CD14-positive monocyte (primary cell): Measurements from ENCODE around the gene SPSB2. TPM values are rescaled to one million over a fixed set of nuclear protein-coding genes. Genes with fewer than 3 reads are reported as not detected.
A peak's percentile ranks its signal among the peaks of the same experiment; 100 is the strongest.

ENCODE experiments used
- DNase-seq, 3 donors: peaks; one replicate each; pipeline ENCODE4 v3.0.0-alpha.2; 2011 to 2022
- H2AFZ ChIP-seq: 2 replicates; pipeline ENCODE4 v1.6.0; 2012; ENCODE audit warnings: mild to moderate bottlenecking, low read depth, low read length, inconsistent platforms; ENCODE audit not compliant: insufficient read depth, poor library complexity, severe bottlenecking
- H3K27ac ChIP-seq, 2 donors: 1 replicate in 1 of 2; 2 replicates in 1 of 2; pipeline ENCODE4 v1.5.1; 2012 to 2013; ENCODE audit warnings: low read length in 2 of 2, control low read depth in 1 of 2, inconsistent platforms in 1 of 2, low read depth in 1 of 2, mild to moderate bottlenecking in 1 of 2
- H3K27me3 ChIP-seq, 2 donors: one replicate each; pipeline versions ENCODE4 v1.6.0 to v1.6.1; 2011 to 2013; ENCODE audit warnings: low read length in 2 of 2; ENCODE audit not compliant: control insufficient read depth in 2 of 2, insufficient read depth in 2 of 2
- H3K36me3 ChIP-seq, 2 donors: replicated peaks in 1 of 2; 1 replicate in 1 of 2; 2 replicates in 1 of 2; pipeline versions ENCODE4 v1.5.1 to v1.6.1; 2012 to 2013; ENCODE audit warnings: low read length in 2 of 2, control low read depth in 1 of 2, inconsistent platforms in 1 of 2, mild to moderate bottlenecking in 1 of 2; ENCODE audit not compliant: insufficient read depth in 2 of 2, control insufficient read depth in 1 of 2
- H3K4me1 ChIP-seq, 2 donors: 1 replicate in 1 of 2; 2 replicates in 1 of 2; pipeline versions ENCODE4 v1.5.1 to v1.6.1; 2012 to 2013; ENCODE audit warnings: low read length in 2 of 2, control low read depth in 1 of 2, inconsistent platforms in 1 of 2, mild to moderate bottlenecking in 1 of 2, moderate library complexity in 1 of 2; ENCODE audit not compliant: insufficient read depth in 2 of 2, control insufficient read depth in 1 of 2
- H3K4me2 ChIP-seq: replicated peaks from 2 replicates; pipeline ENCODE3; 2012; ENCODE audit warnings: low read length, moderate library complexity, mild to moderate bottlenecking; ENCODE audit not compliant: poor library complexity, severe bottlenecking; ENCODE audit errors: extremely low read depth
- H3K4me3 ChIP-seq, 3 experiments: fragments of 200-600 bp in 1 of 3; sonication (generic) in 1 of 3; replicated peaks in 1 of 3; 1 replicate in 2 of 3; 2 replicates in 1 of 3; pipeline ENCODE4 v1.5.1; 2011 to 2013; ENCODE audit warnings: low read length in 3 of 3, mild to moderate bottlenecking in 3 of 3, control low read depth in 2 of 3, low read depth in 2 of 3, inconsistent platforms in 1 of 3, moderate library complexity in 1 of 3
- H3K79me2 ChIP-seq: 2 replicates; pipeline ENCODE4 v1.6.0; 2012; ENCODE audit warnings: mild to moderate bottlenecking, control low read depth, inconsistent platforms, low read length, moderate library complexity; ENCODE audit not compliant: insufficient read depth
- H3K9ac ChIP-seq: 2 replicates; pipeline ENCODE4 v1.6.0; 2017; ENCODE audit warnings: low read length, mild to moderate bottlenecking; ENCODE audit not compliant: insufficient read depth, poor library complexity, severe bottlenecking
- H3K9me3 ChIP-seq, 2 donors: replicated peaks in 1 of 2; 1 replicate in 1 of 2; 2 replicates in 1 of 2; pipeline versions ENCODE4 v1.5.1 to v1.6.1; 2012 to 2013; ENCODE audit warnings: low read length in 2 of 2, control low read depth in 1 of 2; ENCODE audit not compliant: control insufficient read depth in 1 of 2, insufficient read depth in 1 of 2
- H4K20me1 ChIP-seq: 2 replicates; pipeline ENCODE4 v1.6.0; 2012; ENCODE audit warnings: mild to moderate bottlenecking, low read length, control low read depth, moderate library complexity; ENCODE audit not compliant: insufficient read depth
- H3K27ac Mint-ChIP-seq, 7 donors: one replicate each; pipeline ENCODE4 v1.8.0; 2020; ENCODE audit warnings: mild to moderate bottlenecking in 7 of 7, mixed read lengths in 7 of 7, moderate library complexity in 6 of 7, inconsistent platforms in 2 of 7
- H3K27me3 Mint-ChIP-seq, 3 donors: one replicate each; pipeline ENCODE4 v1.8.0; 2021 to 2022; ENCODE audit warnings: low read depth in 3 of 3, mild to moderate bottlenecking in 3 of 3, mixed read lengths in 3 of 3, moderate library complexity in 3 of 3, inconsistent platforms in 1 of 3
- H3K36me3 Mint-ChIP-seq, 2 donors: one replicate each; pipeline ENCODE4 v1.8.0; 2020; ENCODE audit warnings: mixed read lengths in 2 of 2, inconsistent platforms in 1 of 2, mild to moderate bottlenecking in 1 of 2
- H3K4me1 Mint-ChIP-seq: one replicate; pipeline ENCODE4 v1.8.0; 2020; ENCODE audit warnings: mild to moderate bottlenecking, mixed read lengths
- H3K4me3 Mint-ChIP-seq, 2 donors: one replicate each; pipeline ENCODE4 v1.8.0; 2020; ENCODE audit warnings: mild to moderate bottlenecking in 2 of 2, mixed read lengths in 2 of 2, moderate library complexity in 1 of 2
- H3K9me3 Mint-ChIP-seq, 7 donors: one replicate each; pipeline ENCODE4 v1.8.0; 2020 to 2022; ENCODE audit warnings: mixed read lengths in 7 of 7, mild to moderate bottlenecking in 6 of 7, moderate library complexity in 6 of 7, inconsistent platforms in 2 of 7
- WGBS: methylation state at CpG from one replicate; pipeline ENCODE4 v1.1.5; 2013; ENCODE audit warnings: missing lambda C conversion rate; ENCODE audit not compliant: insufficient coverage; 5-methylcytosine and 5-hydroxymethylcytosine counted together
- intact Hi-C, 2 donors: fragments of 100-400 bp; cut with micrococcal nuclease; formaldehyde crosslinking; loops; one replicate each; pipeline versions ENCODE4 v1.15.0 to v1.15.1; 2023
- polyA plus RNA-seq, 3 donors: library from polyadenylated mRNA; depleted of rRNA in 1 of 3; unstranded in 2 of 3; stranded (reverse) in 1 of 3; fragments of 300-500 nt in 2 of 3; fragments of >200 nt in 1 of 3; fragmentation: Illumina TruSeq in 2 of 3; gene quantifications; 1 replicate in 2 of 3; 2 replicates in 1 of 3; pipeline ENCODE4 v1.2.3, GENCODE V29; 2012 to 2021
- TF ChIP-seq, protein P1 (sequence below): fragments of 200-600 bp; IDR thresholded peaks from one replicate; pipeline ENCODE4 v1.8.0; 2022; ENCODE audit warnings: antibody characterized with exemption, mild to moderate bottlenecking

Gene SPSB2
- polyA plus RNA-seq, 3 donors, result 4.7 to 6.9 (median 6.6) TPM

DNA sequence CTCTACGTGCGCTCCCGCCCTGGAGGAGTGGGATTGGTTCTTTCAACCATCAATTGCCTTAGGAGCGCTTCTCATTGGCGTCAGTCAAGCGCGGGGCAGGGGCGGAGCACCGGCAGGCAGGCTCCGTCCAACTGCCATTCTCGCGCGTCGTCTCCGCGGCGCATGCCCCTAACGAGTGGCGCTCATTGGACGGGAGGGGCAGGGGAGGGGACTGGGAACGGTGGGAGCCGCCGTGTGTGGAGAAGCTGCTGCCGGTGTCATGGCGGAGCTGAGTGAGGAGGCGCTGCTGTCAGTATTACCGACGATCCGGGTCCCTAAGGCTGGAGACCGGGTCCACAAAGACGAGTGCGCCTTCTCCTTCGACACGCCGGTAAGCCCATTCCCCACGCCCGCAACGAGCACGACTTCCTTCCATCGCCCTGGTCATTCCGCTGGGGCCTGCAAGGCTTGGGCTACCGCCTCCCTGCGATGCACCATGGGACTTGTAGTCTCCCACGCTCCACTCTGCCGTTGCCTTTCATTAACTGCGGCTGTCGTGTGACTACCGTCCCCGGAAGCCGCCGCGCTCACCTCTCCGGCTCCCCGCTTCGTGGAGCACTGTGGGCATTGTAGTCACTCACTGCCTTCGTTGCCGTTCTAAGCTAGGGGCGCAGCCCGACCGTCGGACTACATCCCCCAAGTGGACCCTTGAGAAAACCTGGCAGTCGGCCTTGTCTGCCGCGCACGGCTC, 21.0 kb downstream of the SPSB2 start, which contains the start of gene USP5:
USP5 (plus strand) TSS at position 230 of the 730 bp plus-strand sequence; CDS start at position 260, 30 bp downstream.
- WGBS, result under 1% methylated on average over 65 of the region's 65 CpGs
- no peaks in the 10 kb centered on the region for H3K27me3 Mint-ChIP-seq

More for the DNA sequence above, 21.0 kb downstream of the SPSB2 start, which contains the start of gene USP5:
- DNase-seq, result peak; percentile 98 to 100 (median 99)
- Histone ChIP-seq H3K4me1 (peaks cover 29 to 35% of the 10 kb centered on the region in 2 donors), H3K4me3 (peak within 1 kb of the TSS; percentile 56 to 93 (median 71)), H3K27me3 (no peaks in the 10 kb centered on the region), H4K20me1 (peaks cover 9% of the 10 kb centered on the region), H2AFZ (peak within 1 kb of the TSS; percentile 83), H3K4me2 (peak within 1 kb of the TSS; percentile 89), H3K36me3 (peaks cover 24 to 49% of the 10 kb centered on the region in 2 donors), H3K27ac (peak within 1 kb of the TSS; percentile 73 to 85), H3K9me3 (no peaks in the 10 kb centered on the region), H3K9ac (peak within 1 kb of the TSS; percentile 62), H3K79me2 (peaks cover 50% of the 10 kb centered on the region)
- Mint-ChIP-seq H3K9me3 (peaks cover 0 to 1% (median 0%) of the 10 kb centered on the region in 7 donors), H3K4me1 (peaks cover 28% of the 10 kb centered on the region), H3K36me3 (peaks cover 32 to 41% of the 10 kb centered on the region in 2 donors), H3K4me3 (peak within 1 kb of the TSS; percentile 98), H3K27ac (peak within 1 kb of the TSS; percentile 95 to 99 (median 99))
- TF ChIP-seq, protein P1, sequence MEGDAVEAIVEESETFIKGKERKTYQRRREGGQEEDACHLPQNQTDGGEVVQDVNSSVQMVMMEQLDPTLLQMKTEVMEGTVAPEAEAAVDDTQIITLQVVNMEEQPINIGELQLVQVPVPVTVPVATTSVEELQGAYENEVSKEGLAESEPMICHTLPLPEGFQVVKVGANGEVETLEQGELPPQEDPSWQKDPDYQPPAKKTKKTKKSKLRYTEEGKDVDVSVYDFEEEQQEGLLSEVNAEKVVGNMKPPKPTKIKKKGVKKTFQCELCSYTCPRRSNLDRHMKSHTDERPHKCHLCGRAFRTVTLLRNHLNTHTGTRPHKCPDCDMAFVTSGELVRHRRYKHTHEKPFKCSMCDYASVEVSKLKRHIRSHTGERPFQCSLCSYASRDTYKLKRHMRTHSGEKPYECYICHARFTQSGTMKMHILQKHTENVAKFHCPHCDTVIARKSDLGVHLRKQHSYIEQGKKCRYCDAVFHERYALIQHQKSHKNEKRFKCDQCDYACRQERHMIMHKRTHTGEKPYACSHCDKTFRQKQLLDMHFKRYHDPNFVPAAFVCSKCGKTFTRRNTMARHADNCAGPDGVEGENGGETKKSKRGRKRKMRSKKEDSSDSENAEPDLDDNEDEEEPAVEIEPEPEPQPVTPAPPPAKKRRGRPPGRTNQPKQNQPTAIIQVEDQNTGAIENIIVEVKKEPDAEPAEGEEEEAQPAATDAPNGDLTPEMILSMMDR, result no peak
- intact Hi-C loops, result loop anchor here in 1 of 2 donors (2.0 to 10.0 kb wide), 2 partner anchors 53 to 189 kb away; partner anchors contain the start of genes ING4 and LRRC23
